Cerebellar nuclear complex (tissue), 1 donor: ENCODE results near the gene OR2T5.
"Not testable (repeated sequence)": the region's sequence is repeated elsewhere in the genome, so short reads cannot be mapped to it uniquely, and the experiment has no call there.

Source experiments
- DNase-seq, 2 experiments: peaks; one replicate each; lab custom pipeline; 2025; lab: John Stamatoyannopoulos, UW

The OR2T5 gene

GRCh38 chr1:248488289-248488688 lies at the start of gene OR2T5:
Gene OR2T5, plus strand, starts transcription at chr1:248488589. Its CDS starts 0 bp downstream, at chr1:248488589.
- not testable (repeated sequence) for DNase-seq

- DNase-seq = not testable (repeated sequence)
These were observed 49.7 kb upstream of the OR2T5 start for GRCh38 chr1:248438668-248439067.

- not testable (repeated sequence) for DNase-seq
These were observed 49.1 kb upstream of the OR2T5 start for GRCh38 chr1:248439283-248439682.

- not testable (repeated sequence) for DNase-seq
These were observed 45.7 kb upstream of the OR2T5 start for GRCh38 chr1:248442500-248443277.

- DNase-seq = not testable (repeated sequence)
These were observed 43.8 kb upstream of the OR2T5 start for GRCh38 chr1:248444603-248445002.

GRCh38 chr1:248445399-248445798 lies 43.0 kb upstream of the OR2T5 start, which contains the start of gene OR2T2:
Gene OR2T2, plus strand, starts transcription at chr1:248445637. Its CDS starts 7,161 bp downstream, at chr1:248452798.
- not testable (repeated sequence) for DNase-seq

GRCh38 chr1:248448409-248449074 lies 39.8 kb upstream of the OR2T5 start:
- not testable (repeated sequence) for DNase-seq

GRCh38 chr1:248449821-248450465 lies 38.4 kb upstream of the OR2T5 start:
- not testable (repeated sequence) for DNase-seq

GRCh38 chr1:248450466-248451145 lies 37.8 kb upstream of the OR2T5 start:
- not testable (repeated sequence) for DNase-seq

GRCh38 chr1:248453619-248454018 lies 34.8 kb upstream of the OR2T5 start:
- not testable (repeated sequence) for DNase-seq

- DNase-seq = not testable (repeated sequence)
These were observed 33.3 kb upstream of the OR2T5 start for GRCh38 chr1:248455045-248455444.

- not testable (repeated sequence) for DNase-seq
These were observed 31.8 kb upstream of the OR2T5 start for GRCh38 chr1:248456635-248457034.

- DNase-seq = not testable (repeated sequence)
These were observed 29.3 kb upstream of the OR2T5 start for GRCh38 chr1:248459117-248459516.

- no peak for DNase-seq
These were observed 17.2 kb upstream of the OR2T5 start for GRCh38 chr1:248471154-248471553.

- not testable (repeated sequence) for DNase-seq
These were observed 16.3 kb upstream of the OR2T5 start for GRCh38 chr1:248472111-248472510.

GRCh38 chr1:248473051-248473450 lies 15.3 kb upstream of the OR2T5 start, which contains the start of gene OR2T3:
Gene OR2T3, plus strand, starts transcription at chr1:248473351. Its CDS starts 0 bp downstream, at chr1:248473351.
- not testable (repeated sequence) for DNase-seq

GRCh38 chr1:248475660-248476059 lies 12.7 kb upstream of the OR2T5 start:
- DNase-seq = not testable (repeated sequence)

- not testable (repeated sequence) for DNase-seq
These were observed 6.5 kb upstream of the OR2T5 start for GRCh38 chr1:248481686-248482579.

GRCh38 chr1:248496661-248497060 lies 8.3 kb downstream of the OR2T5 start:
- not testable (repeated sequence) for DNase-seq

- DNase-seq = not testable (repeated sequence)
These were observed 12.1 kb downstream of the OR2T5 start for GRCh38 chr1:248500305-248501035.
